HepG2 (cell line): ENCODE results near the gene DHX57. TPM values are rescaled to one million over a fixed set of nuclear protein-coding genes. Genes with fewer than 3 reads are reported as not detected.

Experiments used
- ATAC-seq: fragments of 200-7000 bp; cut with Tn5 transposase; 3 replicates; pipeline ENCODE4 v1.9.1; 2020; ENCODE audit warnings: mild to moderate bottlenecking, moderate library complexity
- BruUV-seq: library from RNA; stranded (reverse); fragments of 400-500 nt; replicated peaks from 2 replicates; lab custom pipeline; 2021; lab: Mats Ljungman, UMichigan
- CTCF ChIA-PET: fragments of 300-600 bp; formaldehyde crosslinking; extraction: SDS; loops from one replicate; lab custom pipeline; 2021; ENCODE audit warnings: low total read pairs, inconsistent platforms, low intra/inter-chr PET ratio; lab: Yijun Ruan, JAX
- POLR2A ChIA-PET: fragments of 350-600 bp; sonication (Branson Sonifier 250); formaldehyde crosslinking; loops from one replicate; lab custom pipeline; 2020; ENCODE audit warnings: antibody characterized with exemption, inconsistent platforms; lab: Yijun Ruan, JAX
- DNase-seq: peaks from one replicate; pipeline ENCODE4 v3.0.0-alpha.2; 2015; ENCODE audit warnings: low spot score
- FAIRE-seq: peaks from 3 replicates; lab custom pipeline; 2011; peaks lifted over from hg19 to GRCh38; lab: Jason Lieb, UNC
- H2AFZ ChIP-seq: one replicate; pipeline ENCODE4 v1.6.1; 2011; ENCODE audit warnings: low read length, inconsistent platforms
- H3K27ac ChIP-seq: fragments of 300-600 bp; 3 replicates; pipeline ENCODE4 v1.8.0; 2011; ENCODE audit warnings: mixed run types, mild to moderate bottlenecking, mixed read lengths, low read length, inconsistent platforms; ENCODE audit not compliant: insufficient read depth; ENCODE audit errors: extremely low read length
- H3K27me3 ChIP-seq, 2 experiments: fragments of 200-600 bp in 1 of 2; 2 replicates in 1 of 2; 3 replicates in 1 of 2; pipeline versions ENCODE4 v1.6.0 to v1.8.0; 2011; ENCODE audit warnings: low read length in 2 of 2, mild to moderate bottlenecking in 2 of 2, moderate library complexity in 2 of 2, inconsistent platforms in 1 of 2; ENCODE audit not compliant: insufficient read depth in 2 of 2, control insufficient read depth in 1 of 2
- H3K36me3 ChIP-seq, 2 experiments: fragments of 200-600 bp in 1 of 2; replicated peaks in 1 of 2; 2 replicates in 1 of 2; 3 replicates in 1 of 2; pipeline versions ENCODE4 v1.5.1 to v1.8.0; 2011; ENCODE audit warnings: low read length in 2 of 2, inconsistent platforms in 1 of 2; ENCODE audit not compliant: insufficient read depth in 2 of 2, control insufficient read depth in 1 of 2
- H3K4me1 ChIP-seq: 2 replicates; pipeline ENCODE4 v1.5.1; 2012; ENCODE audit warnings: low read length, inconsistent platforms; ENCODE audit not compliant: insufficient read depth
- H3K4me2 ChIP-seq: 2 replicates; pipeline ENCODE4 v1.6.0; 2011; ENCODE audit warnings: low read depth, low read length, inconsistent platforms
- H3K4me3 ChIP-seq, 3 experiments: fragments of 200-600 bp in 1 of 3; sonication (generic), shearing (Covaris generic) in 1 of 3; replicated peaks in 1 of 3; 2 replicates each; pipeline ENCODE4 v1.5.1; 2011 to 2016; ENCODE audit warnings: low read length in 3 of 3, inconsistent platforms in 2 of 3, low read depth in 2 of 3, mild to moderate bottlenecking in 2 of 3, control low read depth in 1 of 3, mixed read lengths in 1 of 3; ENCODE audit not compliant: insufficient read depth in 1 of 3
- H3K79me2 ChIP-seq: one replicate; pipeline ENCODE4 v1.6.1; 2011; ENCODE audit warnings: low read length, inconsistent platforms; ENCODE audit not compliant: insufficient read depth
- H3K9ac ChIP-seq: 2 replicates; pipeline ENCODE4 v1.6.0; 2011; ENCODE audit warnings: mild to moderate bottlenecking, low read depth, low read length, inconsistent platforms; ENCODE audit not compliant: insufficient read depth
- H3K9me3 ChIP-seq: 2 replicates; pipeline ENCODE4 v1.5.1; 2012; ENCODE audit warnings: mild to moderate bottlenecking, low read length
- H4K20me1 ChIP-seq: 2 replicates; pipeline ENCODE4 v1.6.0; 2011; ENCODE audit warnings: inconsistent platforms, mild to moderate bottlenecking, low read length, moderate library complexity; ENCODE audit not compliant: insufficient read depth
- CREM ChIP-seq, 2 experiments: sonication (generic) in 1 of 2; formaldehyde crosslinking in 1 of 2; IDR thresholded peaks; 2 replicates each; pipeline versions ENCODE4 v1.4.0 to v1.6.1; 2016 to 2020; ENCODE audit warnings: antibody characterized with exemption in 1 of 2, mild to moderate bottlenecking in 1 of 2, missing genetic modification reagents in 1 of 2
- EHMT2 ChIP-seq: fragments of 200-600 bp; sonication (generic); IDR thresholded peaks from 2 replicates; pipeline ENCODE4 v1.7.0; 2017; ENCODE audit warnings: antibody characterized with exemption, low read depth, low read length, borderline replicate concordance
- NFE2L2 ChIP-seq: fragments of 150-350 bp; IDR thresholded peaks from 2 replicates; pipeline ENCODE4 v1.6.1; 2014; ENCODE audit warnings: low read length
- NR2F1 ChIP-seq, 2 experiments: fragments of 450-650 bp in 1 of 2; formaldehyde crosslinking in 1 of 2; IDR thresholded peaks; 2 replicates each; pipeline versions ENCODE4 v1.5.0 to v1.6.1; 2016 to 2020; ENCODE audit warnings: mild to moderate bottlenecking in 1 of 2, missing compliant biosample characterization in 1 of 2, missing genetic modification reagents in 1 of 2, moderate library complexity in 1 of 2
- PHF20 ChIP-seq: sonication (generic); formaldehyde crosslinking; IDR thresholded peaks from 2 replicates; pipeline ENCODE4 v1.5.0; 2020; ENCODE audit warnings: mild to moderate bottlenecking, missing genetic modification reagents
- PHF21A ChIP-seq: sonication (generic); formaldehyde crosslinking; IDR thresholded peaks from 2 replicates; pipeline ENCODE4 v1.5.0; 2020; ENCODE audit warnings: mild to moderate bottlenecking, missing genetic modification reagents
- PPARG ChIP-seq: conservative IDR thresholded peaks from 2 replicates; pipeline ENCODE4 v1.6.1; 2016; ENCODE audit warnings: missing biosample characterization, missing genetic modification reagents
- SP5 ChIP-seq: IDR thresholded peaks from 2 replicates; pipeline ENCODE4 v1.6.1; 2016; ENCODE audit warnings: low read depth, borderline replicate concordance
- TARDBP ChIP-seq: sonication (generic); formaldehyde crosslinking; IDR thresholded peaks from 2 replicates; pipeline ENCODE4 v1.8.0; 2022; ENCODE audit warnings: mild to moderate bottlenecking, missing genetic modification reagents
- TCF7 ChIP-seq: sonication (generic); IDR thresholded peaks from 2 replicates; pipeline ENCODE4 v1.6.1; 2016; ENCODE audit warnings: antibody characterized with exemption, low read depth
- ZNF530 ChIP-seq: sonication (generic); formaldehyde crosslinking; IDR thresholded peaks from 2 replicates; pipeline ENCODE4 v1.5.0; 2020; ENCODE audit warnings: low read depth, mild to moderate bottlenecking, missing genetic modification reagents
- ZNF607 ChIP-seq: sonication (generic); formaldehyde crosslinking; IDR thresholded peaks from 2 replicates; pipeline ENCODE4 v1.5.1; 2020; ENCODE audit warnings: missing genetic modification reagents, mild to moderate bottlenecking, borderline replicate concordance
- ZNF614 ChIP-seq: IDR thresholded peaks from 2 replicates; pipeline ENCODE4 v1.6.1; 2018; ENCODE audit warnings: missing biosample characterization, missing genetic modification reagents, inconsistent platforms, borderline replicate concordance
- ZNF800 ChIP-seq: sonication (generic); formaldehyde crosslinking; IDR thresholded peaks from 2 replicates; pipeline ENCODE4 v1.4.0; 2020; ENCODE audit warnings: missing genetic modification reagents
- ZNF816 ChIP-seq: sonication (generic); formaldehyde crosslinking; IDR thresholded peaks from 2 replicates; pipeline ENCODE4 v1.8.0; 2022; ENCODE audit warnings: missing genetic modification reagents, mild to moderate bottlenecking, borderline replicate concordance
- ZNF883 ChIP-seq: sonication (generic); formaldehyde crosslinking; IDR thresholded peaks from 2 replicates; pipeline ENCODE4 v1.5.1; 2020; ENCODE audit warnings: mild to moderate bottlenecking, missing genetic modification reagents; ENCODE audit errors: not compliant biosample characterization
- WGBS: methylation state at CpG from one replicate; pipeline ENCODE4 v1.1.6; 2017; ENCODE audit warnings: low lambda C conversion rate; 5-methylcytosine and 5-hydroxymethylcytosine counted together
- in situ Hi-C: cut with HindIII; loops from 2 replicates; pipeline ENCODE4 v1.10.0; 2017; ENCODE audit warnings: low pct_unique_long_range_greater_than_20kb; ENCODE audit not compliant: extremely low pct_ligation_motif_present
- intact Hi-C: fragments of 100-400 bp; cut with micrococcal nuclease; formaldehyde crosslinking; loops from one replicate; pipeline ENCODE4 v1.10.0; 2022; ENCODE audit not compliant: unreplicated experiment
- polyA plus RNA-seq, 8 experiments: library from polyadenylated mRNA; depleted of rRNA in 3 of 8; stranded (reverse) in 7 of 8; unstranded in 1 of 8; fragments of >200 nt; fragmentation: Illumina TruSeq in 4 of 8; extraction: Trizol in 4 of 8; gene quantifications; 2 replicates each; pipeline versions ENCODE4 v1.2.1 to v1.2.3, GENCODE V29; 2011 to 2016; ENCODE audit warnings: low read depth in 4 of 8, missing spikeins in 1 of 8, mixed read lengths in 1 of 8; ENCODE audit not compliant: insufficient read depth in 1 of 8
- total RNA-seq, 5 experiments: library from RNA; depleted of rRNA; stranded (reverse); fragments of >200 nt; fragmentation: Illumina TruSeq; extraction: Trizol; gene quantifications; 2 replicates each; pipeline ENCODE4 v1.2.3, GENCODE V29; 2016; ENCODE audit warnings: low read depth in 1 of 5
- TF ChIP-seq, protein P1 (sequence below): sonication (generic); formaldehyde crosslinking; IDR thresholded peaks from 2 replicates; pipeline ENCODE4 v1.4.0; 2020; ENCODE audit warnings: mild to moderate bottlenecking, missing genetic modification reagents
- TF ChIP-seq, protein P2 (sequence below): sonication (generic); formaldehyde crosslinking; IDR thresholded peaks from 2 replicates; pipeline ENCODE4 v1.4.0; 2020; ENCODE audit warnings: missing genetic modification reagents
- TF ChIP-seq, protein P3 (sequence below): IDR thresholded peaks from 2 replicates; pipeline ENCODE4 v1.6.1; 2016; ENCODE audit warnings: low read depth, borderline replicate concordance
- TF ChIP-seq, protein P4 (sequence below): sonication (generic); formaldehyde crosslinking; IDR thresholded peaks from 2 replicates; pipeline ENCODE4 v1.4.0; 2020; ENCODE audit warnings: missing genetic modification reagents, borderline replicate concordance

Gene DHX57
- total and polyA plus RNA-seq, 2 of the 13 experiments (the other 11 are each of a cell fraction or from before 2014, with no cell fraction given), result 9.2 to 24.2 TPM

- H3K4me1 ChIP-seq, result no peaks in the 10 kb centered on the region
- CTCF ChIA-PET, result no interaction called here
- FAIRE-seq (no peak), ATAC-seq (no peak), DNase-seq (no peak)
- POLR2A ChIA-PET, result no interaction called here
- BruUV-seq, result no TSS peak
- H3K36me3 ChIP-seq, result peaks cover 9 to 49% of the 10 kb centered on the region in 2 experiments; a peak in 4 of 5 replicates
- no peak overlapping the region for H3K27ac ChIP-seq
- H3K4me3 ChIP-seq, result no peak overlapping the region
- H3K79me2 ChIP-seq, result no peaks in the 10 kb centered on the region
- no peak overlapping the region for H3K4me2 ChIP-seq
- no peaks in the 10 kb centered on the region for H3K9me3 ChIP-seq
- H3K27me3 ChIP-seq, result no peaks in the 10 kb centered on the region
- H3K9ac ChIP-seq, result no peak overlapping the region
- WGBS, result 97% methylated on average over 2 of the region's 2 CpGs
- in situ Hi-C loops (no loop called here), intact Hi-C loops (loop anchor here (10.0 kb wide), 1 partner anchor 92 kb away; no protein-coding TSS in a partner anchor)
- H2AFZ ChIP-seq, result no peak overlapping the region
- TF ChIP-seq CREM (IDR thresholded peaks at IDR 0.05) (no peak), CREM (CRISPR knock-in tag; IDR thresholded peaks at IDR 0.05) (no peak), ZNF800 (CRISPR knock-in tag) (no peak), SP5 (CRISPR knock-in tag) (no peak), NFE2L2 (no peak), NR2F1 (CRISPR knock-in tag; IDR thresholded peaks at IDR 0.05) (no peak), EHMT2 (no peak), ZNF607 (CRISPR knock-in tag) (no peak), ZNF530 (CRISPR knock-in tag) (no peak), PPARG (CRISPR knock-in tag) (no peak), PHF21A (CRISPR knock-in tag) (no peak), ZNF614 (CRISPR knock-in tag) (no peak), TCF7 (no peak), ZNF883 (CRISPR knock-in tag) (no peak), TARDBP (CRISPR knock-in tag) (no peak), ZNF816 (CRISPR knock-in tag) (no peak), PHF20 (CRISPR knock-in tag) (no peak)
- TF ChIP-seq, protein P1, sequence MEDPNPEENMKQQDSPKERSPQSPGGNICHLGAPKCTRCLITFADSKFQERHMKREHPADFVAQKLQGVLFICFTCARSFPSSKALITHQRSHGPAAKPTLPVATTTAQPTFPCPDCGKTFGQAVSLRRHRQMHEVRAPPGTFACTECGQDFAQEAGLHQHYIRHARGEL (CRISPR knock-in tag), result no peak
- TF ChIP-seq, protein P2, sequence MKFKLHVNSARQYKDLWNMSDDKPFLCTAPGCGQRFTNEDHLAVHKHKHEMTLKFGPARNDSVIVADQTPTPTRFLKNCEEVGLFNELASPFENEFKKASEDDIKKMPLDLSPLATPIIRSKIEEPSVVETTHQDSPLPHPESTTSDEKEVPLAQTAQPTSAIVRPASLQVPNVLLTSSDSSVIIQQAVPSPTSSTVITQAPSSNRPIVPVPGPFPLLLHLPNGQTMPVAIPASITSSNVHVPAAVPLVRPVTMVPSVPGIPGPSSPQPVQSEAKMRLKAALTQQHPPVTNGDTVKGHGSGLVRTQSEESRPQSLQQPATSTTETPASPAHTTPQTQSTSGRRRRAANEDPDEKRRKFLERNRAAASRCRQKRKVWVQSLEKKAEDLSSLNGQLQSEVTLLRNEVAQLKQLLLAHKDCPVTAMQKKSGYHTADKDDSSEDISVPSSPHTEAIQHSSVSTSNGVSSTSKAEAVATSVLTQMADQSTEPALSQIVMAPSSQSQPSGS (CRISPR knock-in tag), result no peak
- TF ChIP-seq, protein P3, sequence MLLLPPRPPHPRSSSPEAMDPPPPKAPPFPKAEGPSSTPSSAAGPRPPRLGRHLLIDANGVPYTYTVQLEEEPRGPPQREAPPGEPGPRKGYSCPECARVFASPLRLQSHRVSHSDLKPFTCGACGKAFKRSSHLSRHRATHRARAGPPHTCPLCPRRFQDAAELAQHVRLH, result no peak
- TF ChIP-seq, protein P4, sequence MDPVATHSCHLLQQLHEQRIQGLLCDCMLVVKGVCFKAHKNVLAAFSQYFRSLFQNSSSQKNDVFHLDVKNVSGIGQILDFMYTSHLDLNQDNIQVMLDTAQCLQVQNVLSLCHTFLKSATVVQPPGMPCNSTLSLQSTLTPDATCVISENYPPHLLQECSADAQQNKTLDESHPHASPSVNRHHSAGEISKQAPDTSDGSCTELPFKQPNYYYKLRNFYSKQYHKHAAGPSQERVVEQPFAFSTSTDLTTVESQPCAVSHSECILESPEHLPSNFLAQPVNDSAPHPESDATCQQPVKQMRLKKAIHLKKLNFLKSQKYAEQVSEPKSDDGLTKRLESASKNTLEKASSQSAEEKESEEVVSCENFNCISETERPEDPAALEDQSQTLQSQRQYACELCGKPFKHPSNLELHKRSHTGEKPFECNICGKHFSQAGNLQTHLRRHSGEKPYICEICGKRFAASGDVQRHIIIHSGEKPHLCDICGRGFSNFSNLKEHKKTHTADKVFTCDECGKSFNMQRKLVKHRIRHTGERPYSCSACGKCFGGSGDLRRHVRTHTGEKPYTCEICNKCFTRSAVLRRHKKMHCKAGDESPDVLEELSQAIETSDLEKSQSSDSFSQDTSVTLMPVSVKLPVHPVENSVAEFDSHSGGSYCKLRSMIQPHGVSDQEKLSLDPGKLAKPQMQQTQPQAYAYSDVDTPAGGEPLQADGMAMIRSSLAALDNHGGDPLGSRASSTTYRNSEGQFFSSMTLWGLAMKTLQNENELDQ (CRISPR knock-in tag), result no peak
- H4K20me1 ChIP-seq, result no peaks in the 10 kb centered on the region
These were observed 38.9 kb downstream of the DHX57 start for GRCh38 chr2:38836791-38837190.
